GM21447 (cell line): ENCODE results near the gene TMEM150B.
"Not testable (repeated sequence)": the region's sequence is repeated elsewhere in the genome, so short reads cannot be mapped to it uniquely, and the experiment has no call there.

Experiments used
- ATAC-seq: cut with Tn5 transposase; IDR thresholded peaks from one replicate; pipeline ENCODE4 v1.9.1; 2021; ENCODE audit not compliant: unreplicated experiment

The TMEM150B gene

DNA sequence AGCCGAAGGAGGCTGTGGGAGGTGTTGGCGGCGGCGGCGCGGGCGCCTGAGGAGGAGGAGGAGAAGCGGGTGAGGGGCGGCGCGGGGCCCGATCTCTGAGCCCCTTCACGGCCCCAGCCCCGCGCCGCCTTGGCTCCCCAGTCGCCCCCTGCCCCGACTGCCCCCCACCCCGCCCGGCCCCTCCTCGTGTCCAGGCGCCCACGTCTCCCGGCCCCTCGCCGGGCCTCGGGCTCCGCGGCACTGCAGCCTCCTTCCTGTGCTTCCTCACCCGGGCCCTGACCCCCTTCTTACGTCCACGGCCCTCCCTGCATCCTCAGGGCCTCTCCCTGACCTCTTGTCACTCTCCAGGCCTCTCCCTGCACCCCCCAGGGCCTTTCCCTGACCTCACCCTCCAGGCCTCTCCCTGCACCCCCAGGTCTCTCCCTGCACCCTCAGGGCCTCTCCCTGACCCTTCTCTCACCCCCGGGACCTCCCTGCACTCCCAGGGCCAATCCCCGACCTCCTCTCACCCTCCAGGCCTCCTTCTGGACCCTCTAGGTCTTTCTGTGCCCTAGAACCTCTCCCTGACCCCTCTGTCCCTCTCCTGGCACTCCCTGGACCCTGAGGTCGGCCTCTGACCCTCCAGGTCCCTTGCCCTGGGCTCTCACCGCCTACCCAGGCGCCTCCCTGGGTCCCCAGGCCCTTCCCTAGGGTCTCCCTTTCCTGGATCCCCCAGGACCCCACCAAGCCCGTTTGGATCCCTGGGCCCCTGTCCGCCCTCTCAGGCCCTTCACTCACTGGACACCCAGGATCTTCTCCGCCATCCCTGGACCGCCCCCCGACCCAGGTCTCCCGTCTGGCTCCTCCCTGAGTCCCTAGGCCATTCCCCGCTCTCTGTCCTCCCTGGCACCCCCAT, 15.0 kb upstream of the TMEM150B start:
- ATAC-seq, result no peak

DNA sequence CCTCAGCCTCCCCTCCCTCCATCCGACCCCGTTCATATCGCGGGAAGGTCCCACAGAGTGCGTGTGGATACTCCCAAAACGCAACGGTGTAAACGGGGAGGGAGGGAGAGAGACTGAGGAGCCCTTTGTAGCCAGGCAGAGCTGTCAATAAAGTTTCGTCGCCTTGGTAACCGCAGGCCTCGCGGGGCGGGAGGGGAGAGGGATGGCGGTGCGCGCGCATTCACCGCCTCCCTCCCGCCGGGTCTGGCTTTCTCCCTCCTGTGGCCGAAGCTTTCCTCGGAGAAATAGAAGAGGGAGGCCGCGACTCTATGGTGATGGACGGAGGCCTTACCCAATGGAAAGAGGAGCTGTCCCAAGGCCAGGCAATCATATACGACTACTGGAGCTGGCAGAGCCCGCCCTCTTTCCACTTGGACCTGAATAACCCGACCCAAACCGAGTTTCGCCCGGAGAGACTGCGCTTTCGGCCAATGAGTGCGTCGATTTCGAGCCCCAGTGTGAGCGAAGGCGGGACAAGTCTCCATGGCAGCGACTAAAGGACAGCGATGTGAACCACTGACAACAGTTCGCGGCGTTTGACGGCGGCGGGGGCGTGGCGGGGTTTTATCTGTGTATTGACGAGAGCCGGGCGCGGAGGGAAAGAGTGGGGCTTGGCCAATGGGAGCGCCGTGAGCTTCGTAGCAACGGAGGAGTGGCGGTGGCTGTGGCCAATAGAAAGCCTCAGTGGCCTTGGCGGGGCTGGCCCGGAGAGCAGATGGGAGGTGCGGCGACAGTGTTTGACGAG, 14.2 kb upstream of the TMEM150B start, which contains the start of gene KMT5C:
KMT5C (plus strand) TSS at position 772 of the 784 bp plus-strand sequence. CDS start 2,061 bp downstream, outside the sequence.
- ATAC-seq, result peak; percentile 79

DNA sequence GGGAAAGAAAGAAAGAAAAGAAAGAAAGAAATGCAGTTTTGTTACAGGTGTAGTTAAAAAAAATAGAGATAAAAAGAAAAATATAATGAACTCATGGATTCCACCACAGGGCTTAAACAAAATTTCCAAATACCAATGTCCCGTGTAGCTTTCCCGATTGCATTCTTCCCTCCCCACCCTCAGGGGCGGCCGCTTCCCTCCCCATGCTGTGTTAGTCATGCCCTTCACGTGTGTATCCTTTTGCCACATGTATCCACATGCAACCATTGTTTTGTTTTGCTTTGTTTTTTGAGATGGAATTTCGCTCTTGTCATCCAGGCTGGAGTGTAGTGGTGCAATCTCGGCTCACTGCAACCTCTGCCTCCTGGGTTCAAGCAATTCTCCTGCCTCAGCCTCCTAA, 11.0 kb upstream of the TMEM150B start:
- no peak for ATAC-seq

DNA sequence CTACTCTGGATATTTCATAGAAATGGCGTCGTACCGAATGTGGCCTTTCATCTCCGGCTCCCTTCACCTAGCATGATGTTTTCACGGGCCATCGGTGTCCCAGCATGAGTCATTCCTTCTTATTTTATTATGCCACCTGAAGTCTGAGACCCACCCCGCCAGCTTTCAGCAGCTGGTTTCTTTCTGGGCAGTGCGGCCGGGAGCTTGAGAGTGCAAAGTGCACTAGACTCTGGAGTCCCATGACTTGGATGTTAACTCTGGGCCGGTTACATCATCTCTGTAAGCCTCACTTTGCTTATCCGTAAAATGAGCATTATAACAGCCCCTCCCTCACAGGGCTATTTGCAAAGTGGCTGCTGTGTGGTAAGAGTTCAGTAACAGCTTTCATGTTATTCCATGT, 8.7 kb upstream of the TMEM150B start:
- no peak for ATAC-seq

DNA sequence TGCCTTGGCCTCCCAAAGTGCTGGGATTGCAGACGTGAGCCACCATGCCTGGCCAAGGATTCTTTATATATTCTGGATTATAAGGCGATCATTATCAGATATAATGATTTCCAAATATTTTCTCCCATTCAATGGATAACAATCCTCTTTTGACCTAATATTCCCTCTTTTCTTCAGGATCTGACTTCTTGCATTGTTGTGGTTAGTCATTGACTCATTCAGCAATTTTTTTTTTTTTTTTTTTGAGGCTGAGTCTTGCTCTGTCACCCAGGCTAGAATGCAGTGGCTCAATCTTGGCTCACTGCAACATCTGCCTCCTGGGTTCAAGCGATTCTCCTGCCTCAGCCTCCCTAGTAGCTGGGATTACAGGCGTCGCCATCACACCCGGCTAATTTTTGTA, 4.7 kb upstream of the TMEM150B start:
- ATAC-seq, result not testable (repeated sequence)

DNA sequence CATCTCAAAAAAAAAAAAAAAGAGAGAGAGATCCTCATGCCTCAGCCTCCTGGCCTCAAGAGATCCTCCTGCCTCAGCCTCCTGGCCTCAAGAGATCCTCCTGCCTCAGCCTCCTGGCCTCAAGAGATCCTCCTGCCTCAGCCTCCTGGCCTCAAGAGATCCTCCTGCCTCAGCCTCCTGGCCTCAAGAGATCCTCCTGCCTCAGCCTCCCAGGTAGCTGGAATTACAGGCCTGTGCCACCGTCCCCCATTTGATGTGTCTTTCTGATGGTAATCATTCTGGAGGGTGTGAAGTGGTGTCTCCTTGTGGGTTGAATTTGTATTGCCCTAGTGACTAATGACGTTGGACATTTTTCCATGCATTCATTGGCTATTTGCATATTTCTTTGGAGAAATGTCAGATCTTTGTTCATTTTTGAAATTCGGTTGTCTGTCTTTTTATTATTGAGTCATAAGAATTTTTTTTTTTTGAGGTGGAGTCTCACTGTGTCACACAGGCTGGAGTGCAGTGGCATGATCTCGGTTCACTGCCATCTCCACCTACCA, 3.7 kb upstream of the TMEM150B start:
- ATAC-seq, result not testable (repeated sequence)

DNA sequence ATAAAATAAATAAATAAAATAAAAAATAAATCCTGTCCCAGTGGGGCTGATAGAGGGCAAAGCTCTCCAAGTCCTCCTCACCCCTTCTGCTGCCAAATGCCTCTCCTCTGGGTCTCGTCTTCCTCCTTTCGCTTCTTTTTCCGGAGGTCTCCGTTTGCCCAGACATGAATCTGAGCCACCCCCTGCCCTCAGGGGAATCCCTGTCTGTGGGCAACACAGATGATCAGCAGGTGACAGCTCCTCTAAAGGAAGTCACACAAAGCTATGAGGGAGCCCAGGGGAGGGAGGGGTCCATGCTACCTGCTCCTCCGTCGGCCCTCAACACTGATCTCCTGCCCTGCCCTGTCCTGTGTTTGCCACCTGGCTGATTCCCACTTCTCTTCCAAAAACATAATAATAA, 479 bp downstream of the TMEM150B start:
- ATAC-seq, result no peak

DNA sequence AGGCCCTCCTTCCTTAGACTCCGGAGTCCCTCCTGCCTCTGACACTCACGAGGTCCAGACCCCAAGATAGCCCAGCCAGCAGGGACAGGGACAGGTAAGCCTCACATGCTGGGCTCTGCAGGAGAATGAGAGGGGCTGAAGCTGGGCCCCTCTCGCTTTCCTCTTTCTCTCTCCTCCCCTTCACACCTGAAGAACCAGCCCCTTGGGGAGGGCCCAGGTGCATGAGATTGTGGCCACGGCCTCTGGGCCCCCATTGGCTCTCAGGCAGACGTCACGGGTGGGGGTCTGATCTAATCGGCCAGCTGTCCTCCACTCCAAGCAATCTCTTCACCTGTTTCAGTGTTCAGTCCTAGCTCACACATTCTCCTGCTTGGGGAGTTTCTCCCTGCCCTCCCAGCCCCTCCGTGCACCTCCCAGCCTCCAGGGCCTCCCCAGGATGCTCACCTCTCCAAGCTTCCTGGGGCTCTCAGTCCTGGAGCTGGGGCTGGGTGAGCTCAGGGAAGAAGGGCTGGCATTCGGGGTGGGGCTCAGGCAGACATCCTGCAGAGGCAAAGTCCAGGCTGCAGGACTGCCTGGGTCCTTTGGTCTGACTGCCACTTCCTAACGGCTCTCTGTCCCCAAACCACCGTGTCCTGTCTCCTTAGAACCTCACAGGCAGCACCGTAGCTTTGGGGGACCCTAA, 2.8 kb downstream of the TMEM150B start:
- no peak for ATAC-seq

DNA sequence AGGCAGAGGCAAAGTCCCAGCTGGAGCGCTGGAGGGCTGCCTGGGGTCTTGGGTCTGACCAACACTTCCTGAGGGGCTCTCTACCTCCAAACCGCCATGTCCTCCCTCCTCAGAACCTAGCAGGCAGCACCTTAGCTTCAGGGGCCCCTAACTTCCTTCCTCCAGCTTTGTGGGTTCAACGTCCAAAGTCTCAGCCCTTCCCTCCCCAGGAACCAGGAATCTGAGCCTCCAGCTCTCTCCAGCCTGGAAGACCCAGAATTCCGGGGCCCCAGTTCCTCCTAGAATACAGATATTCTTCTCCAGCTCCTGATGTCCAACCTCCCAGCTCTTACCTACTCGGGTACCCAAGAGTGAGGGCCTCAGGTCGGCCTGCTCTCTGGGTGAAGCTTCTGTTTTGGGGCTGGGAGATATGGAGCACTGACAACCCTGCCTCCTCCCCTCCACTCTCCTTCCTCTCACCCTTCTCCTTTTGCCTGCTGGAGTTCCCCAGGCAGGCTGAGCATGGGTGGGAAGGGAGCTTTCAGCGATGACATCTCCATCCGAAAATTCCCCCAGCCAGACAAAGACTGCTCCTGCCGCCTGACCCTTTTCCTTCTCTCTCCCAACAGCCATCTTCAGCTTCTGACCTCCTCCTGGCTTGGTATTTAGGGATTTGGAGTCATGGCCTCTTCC, 3.5 kb downstream of the TMEM150B start:
- no peak for ATAC-seq

DNA sequence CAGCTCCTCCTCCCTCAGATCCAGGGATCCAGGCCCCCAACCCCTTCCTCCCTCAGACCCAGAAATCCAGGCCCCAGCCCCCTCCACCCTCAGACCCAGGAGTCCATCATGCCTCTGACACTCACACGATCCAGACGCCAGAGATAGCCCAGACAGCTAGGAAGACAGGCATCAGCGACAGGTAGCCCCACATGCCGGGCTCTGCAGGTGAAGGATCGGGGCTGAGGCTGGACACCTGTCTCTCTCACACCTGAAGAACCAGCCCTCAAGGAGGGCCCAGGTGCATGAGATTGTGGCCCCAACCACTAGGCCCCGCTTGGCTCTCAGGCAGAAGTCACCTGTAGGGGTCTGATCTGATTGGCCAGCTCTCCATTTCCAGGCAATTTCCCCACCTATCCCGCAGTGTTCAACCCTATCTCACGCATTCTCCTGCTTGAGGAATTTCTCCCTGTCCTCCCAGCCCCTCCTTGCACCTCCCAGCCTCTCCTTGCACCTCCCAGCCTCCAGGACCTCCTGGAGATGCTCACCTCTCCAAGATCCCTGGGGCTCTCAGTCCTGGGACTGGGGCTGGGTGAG, 4.2 kb downstream of the TMEM150B start:
- no peak for ATAC-seq

DNA sequence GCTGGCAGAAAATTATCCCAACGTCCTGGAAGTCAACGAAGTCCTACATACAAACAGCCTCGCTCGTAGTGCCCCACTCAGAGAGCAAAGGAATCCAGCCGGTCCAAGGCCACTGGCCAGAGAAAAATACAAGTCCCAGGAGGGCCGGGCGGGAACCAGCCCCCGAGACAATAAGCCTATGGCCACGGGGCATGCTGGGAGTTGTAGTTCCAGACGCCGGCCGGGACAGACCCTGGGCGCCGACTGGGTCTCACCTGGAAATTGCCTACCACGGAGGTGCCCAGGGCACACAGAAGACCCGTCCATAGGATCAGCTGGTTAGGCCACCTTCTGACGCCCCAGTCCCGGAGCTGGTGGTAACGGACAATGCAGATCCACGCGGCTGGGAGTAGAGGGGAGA, 5.4 kb downstream of the TMEM150B start:
- no peak for ATAC-seq

DNA sequence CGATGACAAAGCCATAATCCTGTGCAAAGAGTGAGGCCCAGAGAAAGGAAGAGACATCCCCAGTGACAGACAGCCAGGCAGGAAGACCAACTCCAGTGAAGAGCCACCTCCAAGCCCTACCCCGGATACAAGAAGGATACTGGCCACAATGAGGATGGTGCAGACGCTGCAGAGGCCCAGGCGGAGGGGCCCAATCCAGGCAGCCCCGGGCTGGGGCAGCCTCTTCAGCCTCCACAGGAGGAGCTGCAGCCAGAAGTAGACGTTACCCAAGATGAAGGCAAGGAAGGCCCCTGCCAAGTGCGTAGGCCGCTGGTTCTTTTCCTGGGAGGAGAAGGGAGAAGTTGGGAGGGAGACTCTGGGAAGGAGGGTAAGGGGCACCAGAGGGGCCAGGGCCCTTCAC, 8.5 kb downstream of the TMEM150B start:
- no peak for ATAC-seq

DNA sequence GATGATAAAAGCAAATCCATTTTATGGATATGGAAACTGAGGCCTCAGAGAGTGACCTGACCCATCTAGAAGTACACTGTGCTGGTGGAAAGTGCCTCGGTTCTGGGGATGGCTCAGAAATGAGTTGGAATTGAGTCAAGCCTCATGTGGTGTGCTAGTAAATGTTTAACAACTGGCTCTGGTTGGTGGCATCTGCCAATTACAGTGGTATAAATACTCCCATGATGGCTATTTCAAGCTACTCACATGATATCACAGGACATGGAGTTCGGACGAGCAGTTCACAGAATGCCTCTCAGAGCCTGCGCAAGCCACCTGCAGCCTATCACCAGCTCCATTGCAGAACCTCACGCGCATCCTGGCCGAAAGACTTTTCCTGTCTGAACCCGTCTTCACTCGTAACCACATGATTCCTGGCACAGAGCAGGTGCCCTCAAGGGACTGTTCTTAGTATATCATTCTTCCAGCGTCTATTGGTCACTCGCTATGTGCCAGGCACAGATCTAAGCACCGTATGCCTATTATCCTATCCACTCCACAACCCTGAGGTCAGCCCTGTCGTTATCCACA, 9.1 kb downstream of the TMEM150B start:
- no peak for ATAC-seq

DNA sequence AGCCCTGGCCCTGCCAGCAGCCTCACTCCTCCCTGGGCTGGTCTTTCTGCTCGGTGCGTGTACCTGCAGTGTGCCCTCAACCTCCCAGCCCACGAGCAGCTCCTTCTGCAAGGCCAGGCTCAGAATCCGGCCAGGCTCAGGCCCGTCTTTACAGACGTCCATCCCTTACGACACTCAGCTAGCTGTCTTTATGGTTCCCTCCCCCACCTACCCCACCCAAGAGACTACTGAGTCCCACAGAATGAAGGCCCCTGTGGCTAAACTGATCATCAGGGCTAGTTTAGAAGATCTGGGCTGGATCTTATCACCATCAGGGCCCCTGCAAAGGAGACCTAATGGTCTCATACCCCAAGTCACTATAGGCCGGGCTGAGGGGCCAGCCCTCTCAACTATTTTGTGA, 10.7 kb downstream of the TMEM150B start:
- no peak for ATAC-seq

DNA sequence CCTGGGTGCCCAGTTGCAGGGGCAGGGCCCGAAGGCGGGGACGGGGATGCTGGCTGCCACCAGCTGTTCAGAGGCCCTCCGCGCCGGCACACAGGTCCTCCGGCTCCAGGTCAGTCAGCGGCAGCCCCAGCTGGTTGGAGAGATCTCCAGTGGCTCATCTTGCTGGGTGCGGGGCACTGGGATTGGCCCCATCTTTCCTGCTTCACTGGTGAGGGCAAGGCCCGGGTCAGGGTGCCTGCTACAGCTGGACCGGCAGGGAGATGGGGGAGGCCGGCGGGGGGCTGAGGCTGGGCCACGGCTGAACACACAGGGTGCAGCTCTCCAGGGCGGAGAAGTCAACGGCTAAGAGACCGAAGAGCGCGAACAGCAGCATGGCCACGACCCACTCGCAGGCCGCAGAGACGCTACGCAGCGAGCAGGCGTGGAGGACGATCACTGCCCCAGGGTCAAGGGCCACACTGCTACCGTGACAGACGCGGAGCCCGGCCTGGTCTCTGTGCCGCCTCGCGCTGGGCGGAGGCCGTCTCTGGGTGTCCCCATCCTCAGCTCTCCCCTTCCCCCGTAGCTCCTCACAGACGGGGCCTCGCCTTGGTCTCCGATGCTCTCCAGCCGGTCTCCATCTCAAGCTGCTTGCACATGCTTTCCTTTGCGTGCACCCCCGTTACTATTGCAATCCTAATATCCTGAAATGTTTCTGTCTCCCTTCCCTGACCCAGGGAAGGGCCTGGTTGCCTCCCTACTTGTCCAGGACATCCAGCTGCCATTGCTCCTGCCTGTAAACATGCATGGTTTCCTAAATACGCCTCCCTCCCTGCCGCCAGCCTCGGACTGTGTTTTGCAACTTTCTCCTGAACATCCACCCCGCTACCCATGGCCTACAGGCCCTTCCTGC, 12.3 kb downstream of the TMEM150B start:
- ATAC-seq, result no peak

DNA sequence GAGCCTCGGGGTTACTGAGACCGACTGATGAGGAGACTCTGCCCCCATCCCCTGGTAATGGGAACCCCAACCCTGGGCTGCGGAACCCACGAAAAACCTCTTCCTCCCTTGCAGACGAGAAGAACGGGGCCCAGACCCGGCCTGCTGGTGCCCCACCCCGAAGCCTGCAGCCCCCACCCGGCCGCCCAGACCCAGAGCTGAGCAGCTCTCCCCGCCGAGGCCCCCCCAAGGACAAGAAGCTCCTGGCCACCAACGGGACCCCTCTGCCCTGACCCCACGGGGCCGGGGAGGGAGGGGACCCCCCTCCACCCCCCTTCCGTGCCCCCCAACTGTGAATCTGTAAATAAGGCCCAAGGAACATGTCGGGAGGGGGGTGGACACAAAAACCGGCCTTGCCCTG, 13.3 kb downstream of the TMEM150B start:
- ATAC-seq, result no peak

DNA sequence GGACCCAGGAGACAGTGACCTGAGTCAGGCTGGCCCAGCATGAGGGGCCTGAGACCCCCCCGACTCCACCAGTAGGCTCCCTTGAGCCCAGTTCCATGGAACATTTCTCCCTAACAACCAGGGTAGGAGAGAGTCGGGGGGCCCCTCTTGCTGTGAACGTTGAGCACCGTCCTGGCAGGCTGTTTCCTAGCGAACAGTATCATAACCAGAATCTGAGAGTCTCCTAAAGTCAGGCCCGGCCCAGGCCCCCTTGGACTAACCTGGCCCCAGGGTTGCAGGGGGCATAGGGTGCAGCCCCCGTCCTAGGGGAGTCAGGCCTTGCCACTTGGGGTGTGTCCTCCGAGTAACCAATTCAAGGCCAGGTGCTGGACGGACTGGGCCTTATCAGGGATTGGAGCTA, 13.7 kb downstream of the TMEM150B start:
- no peak for ATAC-seq

DNA sequence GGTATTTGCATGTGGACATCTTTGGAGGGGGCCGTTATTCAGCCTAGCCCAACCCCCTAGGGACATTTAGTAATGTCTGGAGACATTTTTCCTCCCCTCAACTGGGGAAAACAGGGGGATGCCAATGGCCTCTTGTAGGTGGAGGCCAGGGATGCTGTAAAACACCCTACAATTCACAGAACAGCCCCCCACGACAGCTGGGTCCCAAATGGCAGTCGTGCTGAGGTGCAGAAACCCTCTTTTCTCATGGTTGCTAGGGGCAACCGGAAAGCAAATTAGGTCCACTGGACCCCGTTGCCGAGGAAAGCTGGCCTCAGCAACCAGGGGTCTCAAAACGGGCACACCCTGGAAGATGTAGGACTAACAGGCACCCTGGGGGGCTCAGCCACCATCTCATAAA, 14.6 kb downstream of the TMEM150B start:
- no peak for ATAC-seq

DNA sequence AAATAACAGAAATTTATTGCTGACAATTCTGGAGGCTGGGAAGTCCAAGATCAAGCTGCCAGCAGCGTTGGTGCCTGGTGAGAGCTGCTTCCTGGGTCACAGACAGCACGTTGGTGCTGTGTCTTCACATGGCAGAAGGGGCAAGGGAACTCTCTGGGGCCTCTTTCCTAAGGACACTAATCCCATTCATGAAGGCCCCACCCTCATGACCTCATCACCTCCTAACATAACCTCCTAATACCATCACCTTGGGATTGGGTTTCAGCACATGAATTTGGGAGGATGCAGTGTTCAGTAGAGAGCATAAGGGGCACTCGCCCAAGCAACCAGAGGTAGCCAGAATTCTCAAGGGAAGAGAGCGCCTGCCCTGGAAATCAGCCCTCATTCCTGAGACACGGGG, 15.7 kb downstream of the TMEM150B start:
- ATAC-seq, result no peak
